Measurements from ENCODE around the gene HELT.
"Not testable (repeated sequence)": the region's sequence is repeated elsewhere in the genome, so short reads cannot be mapped to it uniquely, and the experiment has no call there.

The HELT gene

GRCh38 chr4:185017964-185018772 is at the start of gene HELT:
TSS of gene HELT (plus strand) at chr4:185018490. CDS start at chr4:185018929, 439 bp downstream.
- no peak for DNase-seq

- no peak for DNase-seq
These were observed 49.5 kb upstream of the HELT start for GRCh38 chr4:184968784-184969201.

- no peak for DNase-seq
These were observed 48.7 kb upstream of the HELT start for GRCh38 chr4:184969610-184970009.

GRCh38 chr4:184972991-184973390 is 45.3 kb upstream of the HELT start:
- no peak for DNase-seq

GRCh38 chr4:184976348-184976747 is 41.9 kb upstream of the HELT start:
- not testable (repeated sequence) for DNase-seq

GRCh38 chr4:184977747-184978146 is 40.5 kb upstream of the HELT start:
- DNase-seq, result no peak

- DNase-seq, result no peak
These were observed 40.1 kb upstream of the HELT start for GRCh38 chr4:184978211-184978610.

GRCh38 chr4:184979461-184980124 is 38.7 kb upstream of the HELT start:
- no peak for DNase-seq

GRCh38 chr4:184980261-184980660 is 38.0 kb upstream of the HELT start:
- DNase-seq, result no peak

- DNase-seq, result peak; percentile 22
These were observed 34.5 kb upstream of the HELT start for GRCh38 chr4:184983672-184984356.

- no peak for DNase-seq
These were observed 30.7 kb upstream of the HELT start for GRCh38 chr4:184987493-184988031.

GRCh38 chr4:184988611-184989010 is 29.7 kb upstream of the HELT start:
- no peak for DNase-seq

- not testable (repeated sequence) for DNase-seq
These were observed 29.0 kb upstream of the HELT start for GRCh38 chr4:184989283-184989682.

GRCh38 chr4:184990131-184990530 is 28.2 kb upstream of the HELT start:
- DNase-seq, result not testable (repeated sequence)

GRCh38 chr4:184991860-184992259 is 26.4 kb upstream of the HELT start:
- no peak for DNase-seq

GRCh38 chr4:184992422-184992821 is 25.9 kb upstream of the HELT start:
- no peak for DNase-seq

- no peak for DNase-seq
These were observed 25.0 kb upstream of the HELT start for GRCh38 chr4:184993247-184993646.

GRCh38 chr4:184994010-184994622 is 24.2 kb upstream of the HELT start:
- no peak for DNase-seq

GRCh38 chr4:184994623-184995010 is 23.7 kb upstream of the HELT start:
- DNase-seq, result no peak

- DNase-seq, result not testable (repeated sequence)
These were observed 20.6 kb upstream of the HELT start for GRCh38 chr4:184997656-184998055.

- no peak for DNase-seq
These were observed 15.5 kb upstream of the HELT start for GRCh38 chr4:185002784-185003183.

- no peak for DNase-seq
These were observed 14.5 kb upstream of the HELT start for GRCh38 chr4:185003596-185004351.

Measured in midbrain (tissue), 1 donor.